Kidney capillary endothelial cell (primary cell): ENCODE data around the gene C13orf46.

ENCODE experiments used
- DNase-seq: peaks from one replicate; pipeline ENCODE4 v3.0.0-alpha.2; 2018; ENCODE audit warnings: low spot score

C13orf46 gene

DNA sequence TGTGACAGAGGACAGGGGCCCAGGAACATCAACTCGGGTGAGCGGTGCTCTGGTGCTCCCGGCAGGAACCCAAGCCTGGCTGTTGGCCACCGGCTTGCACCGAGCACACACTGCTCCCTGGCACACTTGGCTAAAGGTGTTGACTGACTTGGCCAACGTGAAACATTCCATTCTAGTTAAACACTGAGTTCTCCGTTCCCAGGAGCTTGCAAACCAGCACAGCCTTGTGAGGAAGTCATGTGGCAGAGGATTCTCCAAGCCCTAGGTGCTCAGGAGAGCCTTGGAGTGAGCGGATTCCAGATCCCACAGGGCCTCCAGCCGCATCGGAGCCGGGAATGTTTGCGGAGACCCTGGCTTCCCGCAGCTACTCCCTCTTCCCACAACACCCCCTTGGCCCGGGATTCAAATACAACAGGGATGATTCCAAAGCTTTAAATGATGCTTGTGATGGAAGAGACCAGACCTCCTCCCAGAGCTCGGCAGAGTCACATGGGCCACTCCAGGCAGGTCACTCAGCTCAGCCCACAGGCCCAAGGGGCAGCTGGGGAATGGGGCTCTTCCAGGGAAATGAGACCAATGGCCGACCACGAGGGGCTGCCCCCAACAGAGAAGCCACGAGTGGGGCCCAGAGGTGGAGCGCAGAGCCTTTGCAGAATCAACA, 2.9 kb downstream of the C13orf46 start:
- DNase-seq = no peak

GRCh38 chr13:113969973-113970611, 3.8 kb downstream of the C13orf46 start:
- DNase-seq = no peak

DNA sequence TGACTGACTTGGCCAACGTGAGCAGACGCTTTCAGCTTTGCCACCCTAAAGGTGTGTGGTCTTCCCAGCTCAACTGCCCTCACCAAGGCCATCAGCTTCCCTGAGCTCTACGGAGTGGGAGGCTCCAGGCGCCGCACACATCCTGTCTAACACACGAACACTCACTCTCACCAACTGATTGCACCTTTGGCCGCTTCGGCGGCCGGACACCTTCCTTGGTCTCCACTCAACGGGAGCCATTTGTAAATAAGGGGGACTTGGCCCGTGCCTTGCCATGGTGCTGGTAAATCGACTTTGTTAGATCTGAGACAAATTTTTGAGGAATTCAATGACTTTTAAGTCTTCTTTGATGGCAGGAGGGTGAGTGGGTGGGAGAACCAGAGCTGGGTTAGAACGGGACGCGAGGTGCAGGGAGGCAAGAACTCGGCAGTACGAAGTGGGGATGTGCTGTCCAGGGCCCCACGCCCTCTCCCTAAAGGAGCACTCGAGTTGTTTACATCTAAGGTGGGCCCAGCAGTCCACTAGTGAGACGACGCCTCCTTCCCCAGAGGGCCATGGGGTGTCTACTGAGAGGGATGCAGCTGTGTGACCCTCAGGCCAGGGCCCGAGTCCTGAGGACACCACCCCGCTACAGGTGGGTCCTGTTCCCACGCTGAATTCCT, 4.4 kb downstream of the C13orf46 start:
- DNase-seq = no peak

GRCh38 chr13:113968463-113969310, 5.2 kb downstream of the C13orf46 start:
- no peak for DNase-seq

GRCh38 chr13:113967729-113968462, 6.0 kb downstream of the C13orf46 start:
- no peak for DNase-seq

- no peak for DNase-seq
Measured at GRCh38 chr13:113967206-113967720, 6.6 kb downstream of the C13orf46 start.

DNA sequence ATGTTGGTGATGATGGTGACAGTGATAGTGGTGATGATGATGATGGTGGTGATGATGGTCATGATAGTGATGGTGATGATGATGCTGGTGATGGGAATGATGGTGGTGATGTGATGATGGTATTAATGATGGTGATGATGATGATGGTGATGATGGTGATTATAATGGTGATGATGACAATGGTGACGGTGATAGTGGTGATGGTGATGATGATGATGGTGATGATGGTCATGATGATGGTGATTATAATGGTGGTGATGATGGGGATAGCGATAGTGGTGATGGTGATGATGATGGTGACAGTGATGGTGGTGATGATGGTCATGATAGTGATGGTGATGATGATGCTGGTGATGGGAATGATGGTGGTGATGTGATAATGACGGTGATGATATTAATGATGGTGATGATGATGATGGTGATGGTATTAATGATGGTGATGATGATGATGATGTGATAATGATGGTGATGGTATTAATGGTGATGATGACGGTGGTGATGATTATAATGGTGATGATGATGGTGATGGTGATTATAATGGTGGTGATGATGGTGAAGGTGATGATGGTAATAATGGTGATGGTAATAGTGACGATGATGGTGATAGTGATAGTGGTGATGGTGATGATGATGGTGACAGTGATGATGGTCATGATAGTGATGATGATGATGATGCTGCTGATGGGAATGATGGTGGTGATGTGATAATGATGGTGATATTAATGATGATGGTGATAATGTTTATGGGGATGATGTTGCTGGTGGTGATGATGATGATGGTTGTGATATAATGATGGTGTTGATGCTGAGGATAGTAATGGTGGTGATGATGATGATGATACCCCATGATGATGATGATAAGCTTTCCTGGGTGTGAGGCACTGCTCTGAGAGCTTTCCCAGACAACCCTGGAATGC, 7.7 kb downstream of the C13orf46 start:
- no peak for DNase-seq

- DNase-seq = no peak
Measured at GRCh38 chr13:113965383-113965874, 8.4 kb downstream of the C13orf46 start.

GRCh38 chr13:113964251-113964995, 9.5 kb downstream of the C13orf46 start:
- DNase-seq = no peak

GRCh38 chr13:113963376-113963775, 10.5 kb downstream of the C13orf46 start:
- DNase-seq = no peak

DNA sequence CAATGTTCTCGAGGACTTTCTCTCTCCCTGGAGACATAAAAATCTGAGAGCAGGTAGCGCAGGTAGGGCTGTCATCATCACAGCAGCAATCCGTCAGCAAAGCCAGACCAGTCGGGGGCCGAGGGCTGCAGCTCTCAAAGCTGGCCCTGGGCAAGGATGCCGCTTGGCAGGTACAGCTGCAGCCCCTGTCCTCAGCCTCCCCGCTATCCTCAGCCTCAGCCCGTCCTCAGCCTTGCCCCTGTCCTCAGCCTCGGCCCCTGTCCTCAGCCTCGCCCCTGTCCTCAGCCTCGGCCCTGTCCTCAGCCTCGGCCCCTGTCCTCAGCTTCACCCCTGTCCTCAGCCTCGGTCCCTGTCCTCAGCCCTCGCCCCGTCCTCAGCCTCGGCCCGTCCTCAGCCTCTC, 10.9 kb downstream of the C13orf46 start:
- no peak for DNase-seq

DNA sequence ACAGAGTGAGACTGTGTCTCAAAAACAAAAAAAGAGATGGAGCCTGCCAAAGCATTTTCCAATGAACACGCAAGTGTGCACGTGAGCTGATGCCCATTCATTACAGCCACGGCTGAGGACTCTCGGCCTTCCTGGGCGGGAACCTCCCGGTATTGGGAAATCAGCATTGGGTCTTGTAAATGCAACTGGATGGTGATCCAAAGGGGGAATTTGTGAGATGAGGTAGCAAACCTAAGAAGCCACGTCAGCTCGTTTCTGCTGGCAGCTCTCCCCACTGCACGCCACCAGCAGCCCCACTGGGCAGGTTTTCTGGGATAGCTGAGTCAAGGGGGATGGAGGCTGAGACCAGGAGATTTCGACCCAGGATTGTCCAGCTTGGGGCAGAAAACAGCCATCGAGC, 11.5 kb downstream of the C13orf46 start:
- no peak for DNase-seq

DNA sequence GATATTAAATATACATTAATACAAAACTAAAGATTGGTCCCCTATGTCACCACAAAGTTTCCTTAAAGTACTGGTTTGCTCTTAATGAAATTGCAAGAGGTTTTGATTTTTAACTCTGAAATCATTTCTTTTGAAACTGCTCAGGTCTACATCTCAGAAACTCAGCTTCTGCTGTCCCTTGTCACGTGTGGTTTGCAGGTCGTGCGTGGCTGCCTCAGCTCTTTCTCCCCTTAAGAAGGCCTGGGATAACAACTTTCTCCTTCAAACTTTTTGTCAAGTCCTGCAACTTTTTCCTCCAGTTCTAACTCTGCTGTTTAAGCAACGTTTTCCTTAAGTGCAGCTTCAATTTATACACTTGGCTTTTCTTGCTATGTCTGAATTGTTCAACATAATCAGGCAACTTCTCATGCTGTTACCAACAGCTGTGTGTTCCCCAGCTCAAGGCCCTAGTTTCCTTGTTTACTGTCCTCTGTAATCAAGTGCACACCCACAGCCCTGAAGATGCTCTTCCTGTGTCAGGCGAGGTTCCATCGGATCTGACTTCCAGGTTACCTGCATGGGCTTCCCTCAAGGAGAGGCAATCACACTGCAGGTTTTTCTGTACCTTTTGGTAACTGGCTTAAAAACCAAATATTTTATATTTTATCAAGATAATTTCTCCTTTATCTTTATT, 13.5 kb downstream of the C13orf46 start:
- DNase-seq = no peak

DNA sequence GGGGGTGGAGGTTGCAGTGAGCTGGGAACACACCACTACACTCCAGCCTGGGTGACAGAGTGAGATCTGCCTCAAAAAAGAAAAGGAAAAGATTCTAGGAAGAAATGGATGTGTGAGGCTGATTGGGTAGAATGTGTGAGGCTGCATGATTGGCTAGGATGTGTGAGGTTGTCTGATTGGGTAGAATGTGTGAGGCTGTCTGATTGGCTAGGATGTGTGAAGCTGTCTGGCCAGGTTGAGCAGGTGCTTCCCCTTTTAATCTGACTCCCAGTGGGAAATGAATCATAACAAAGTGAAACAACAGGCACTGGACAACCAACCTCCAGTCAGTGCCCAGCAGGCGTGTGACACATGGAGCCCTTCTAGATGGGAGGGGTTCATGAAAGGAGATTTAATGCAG, 14.7 kb downstream of the C13orf46 start:
- DNase-seq = peak; percentile 38

GRCh38 chr13:113958373-113958772, 15.5 kb downstream of the C13orf46 start:
- no peak for DNase-seq

- DNase-seq = no peak
Measured at GRCh38 chr13:113956571-113956970, 17.3 kb downstream of the C13orf46 start.

DNA sequence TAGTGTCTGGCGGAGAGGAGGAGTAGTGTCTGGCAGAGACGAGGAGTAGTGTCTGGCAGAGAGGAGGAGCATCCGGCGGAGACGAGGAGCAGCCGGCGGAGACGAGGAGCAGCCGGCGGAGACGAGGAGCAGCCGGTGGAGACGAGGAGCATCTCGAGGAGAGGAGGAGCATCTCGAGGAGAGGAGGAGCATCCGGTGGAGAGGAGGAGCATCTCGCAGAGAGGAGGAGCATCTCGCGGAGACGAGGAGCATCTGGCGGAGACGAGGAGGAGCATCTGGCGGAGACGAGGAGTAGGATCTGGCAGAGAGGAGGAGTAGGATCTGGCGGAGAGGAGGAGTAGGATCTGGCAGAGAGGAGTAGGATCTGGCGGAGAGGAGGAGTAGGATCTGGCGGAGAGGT, 18.2 kb downstream of the C13orf46 start:
- no peak for DNase-seq

DNA sequence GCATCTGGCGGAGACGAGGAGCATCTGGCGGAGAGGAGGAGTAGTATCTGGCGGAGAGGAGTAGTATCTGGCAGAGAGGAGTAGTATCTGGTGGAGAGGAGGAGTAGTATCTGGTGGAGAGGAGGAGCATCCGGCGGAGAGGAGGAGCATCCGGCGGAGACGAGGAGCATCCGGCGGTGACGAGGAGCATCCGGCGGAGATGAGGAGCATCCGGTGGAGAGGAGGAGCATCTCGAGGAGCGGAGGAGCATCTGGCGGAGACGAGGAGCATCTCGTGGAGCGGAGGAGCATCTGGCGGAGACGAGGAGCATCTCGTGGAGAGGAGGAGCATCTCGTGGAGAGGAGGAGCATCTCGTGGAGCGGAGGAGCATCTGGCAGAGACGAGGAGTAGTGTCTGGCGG, 18.6 kb downstream of the C13orf46 start:
- no peak for DNase-seq
